Panc1 (cell line): ENCODE data around the gene RFT1. TPM values are rescaled to one million over a fixed set of nuclear protein-coding genes. Genes with fewer than 3 reads are reported as not detected.

Source experiments
- ATAC-seq: fragments of 200-7000 bp; cut with Tn5 transposase; 2 replicates; pipeline ENCODE4 v1.9.1; 2020; ENCODE audit warnings: mild to moderate bottlenecking, moderate library complexity
- BruUV-seq: library from RNA; stranded (reverse); fragments of 400-500 nt; replicated peaks from 2 replicates; lab custom pipeline; 2021; lab: Mats Ljungman, UMichigan
- CTCF ChIA-PET: fragments of 300-600 bp; sonication (Branson Sonifier 250); formaldehyde crosslinking; loops from one replicate; lab custom pipeline; 2022; ENCODE audit warnings: antibody characterized with exemption; lab: Charles Lee
- POLR2A ChIA-PET: fragments of 300-600 bp; sonication (Branson Sonifier 250); formaldehyde crosslinking; loops from one replicate; lab custom pipeline; 2022; ENCODE audit warnings: antibody characterized with exemption; lab: Charles Lee
- DNase-seq: peaks from one replicate; pipeline ENCODE4 v3.0.0-alpha.2; 2010; ENCODE audit warnings: low read depth, low spot score
- H3K27ac ChIP-seq: 2 replicates; pipeline ENCODE4 v1.5.1; 2011; ENCODE audit warnings: mild to moderate bottlenecking, low read length, inconsistent platforms
- H3K27me3 ChIP-seq: fragments of 200-500 bp; sonication (Bioruptor generic); 2 replicates; pipeline ENCODE4 v1.6.0; 2014; ENCODE audit warnings: low read length, inconsistent platforms; ENCODE audit not compliant: control insufficient read depth, insufficient read depth
- H3K36me3 ChIP-seq: fragments of 200-500 bp; sonication (Bioruptor generic); 2 replicates; pipeline ENCODE4 v1.5.1; 2014; ENCODE audit warnings: inconsistent platforms, mild to moderate bottlenecking, low read length, moderate library complexity; ENCODE audit not compliant: control insufficient read depth, insufficient read depth
- H3K4me1 ChIP-seq: 2 replicates; pipeline ENCODE4 v1.5.1; 2011; ENCODE audit warnings: inconsistent platforms, mild to moderate bottlenecking, low read length, moderate library complexity; ENCODE audit not compliant: control insufficient read depth, insufficient read depth
- H3K4me3 ChIP-seq, 2 experiments: 2 replicates each; pipeline ENCODE4 v1.5.1; 2011 to 2012; ENCODE audit warnings: low read depth in 2 of 2, low read length in 2 of 2, mild to moderate bottlenecking in 2 of 2, inconsistent platforms in 1 of 2, moderate library complexity in 1 of 2
- H3K9me3 ChIP-seq: fragments of 200-500 bp; sonication (Bioruptor generic); 2 replicates; pipeline ENCODE4 v1.5.1; 2014; ENCODE audit warnings: low read depth, mild to moderate bottlenecking, inconsistent platforms, low read length, moderate library complexity; ENCODE audit not compliant: control insufficient read depth, insufficient read depth
- CTCF ChIP-seq: fragments of 450-650 bp; IDR thresholded peaks from 2 replicates; pipeline ENCODE4 v1.5.1; 2017; ENCODE audit warnings: mild to moderate bottlenecking
- POLR2AphosphoS5 ChIP-seq: IDR thresholded peaks from 2 replicates; pipeline ENCODE4 v1.6.1; 2012; ENCODE audit warnings: mild to moderate bottlenecking, low read depth, low read length, moderate library complexity
- REST ChIP-seq, 2 experiments: IDR thresholded peaks; 2 replicates each; pipeline ENCODE4 v1.6.1; 2011 to 2012; ENCODE audit warnings: low read depth in 2 of 2, control low read depth in 1 of 2, low read length in 1 of 2, mild to moderate bottlenecking in 1 of 2, moderate library complexity in 1 of 2; ENCODE audit not compliant: insufficient read depth in 1 of 2
- SIN3A ChIP-seq: IDR thresholded peaks from 2 replicates; pipeline ENCODE4 v1.6.1; 2012; ENCODE audit warnings: low read depth, mild to moderate bottlenecking, low read length, moderate library complexity, borderline replicate concordance; ENCODE audit not compliant: insufficient read depth
- TCF7L2 ChIP-seq: IDR thresholded peaks from 2 replicates; pipeline ENCODE4 v1.6.1; 2011; ENCODE audit warnings: mild to moderate bottlenecking, low read depth, low read length, inconsistent platforms
- in situ Hi-C: cut with HindIII; loops from 2 replicates; pipeline ENCODE4 v1.10.0; 2016; ENCODE audit warnings: low sequenced_read_pairs, low pct_unique_long_range_greater_than_20kb
- intact Hi-C: fragments of 100-400 bp; cut with micrococcal nuclease; formaldehyde crosslinking; loops from one replicate; pipeline ENCODE4 v1.10.0; 2022; ENCODE audit not compliant: unreplicated experiment
- total RNA-seq: library from RNA; stranded (reverse); gene quantifications from one replicate; pipeline ENCODE4 v1.2.1, GENCODE V29; 2021; ENCODE audit not compliant: unreplicated experiment

RFT1 gene
- total RNA-seq, 1 experiment from 2014 or later = 21.0 TPM

GRCh38 chr3:53083949-53084309 lies 46.3 kb downstream of the RFT1 start:
- in situ Hi-C loops (no loop called here), intact Hi-C loops (no loop called here)
- Histone ChIP-seq H3K4me1 (no peaks in the 10 kb centered on the region), H3K9me3 (no peaks in the 10 kb centered on the region), H3K27ac (no peak overlapping the region), H3K27me3 (no peaks in the 10 kb centered on the region), H3K36me3 (no peaks in the 10 kb centered on the region), H3K4me3 (no peak overlapping the region)
- POLR2A ChIA-PET = no interaction called here
- CTCF ChIA-PET = no interaction called here
- TF ChIP-seq CTCF (no peak), REST (IDR thresholded peaks at IDR 0.05; ENCODE audit: insufficient read depth in 1 of 2, low read depth in 2 of 2, low read length in 1 of 2) (no peak), SIN3A (no peak), TCF7L2 (no peak), POLR2AphosphoS5 (no peak)
- no TSS peak for BruUV-seq
- DNase-seq = no peak
- ATAC-seq = no peak

- intact Hi-C loops = no loop called here
- H3K4me1 ChIP-seq = no peaks in the 10 kb centered on the region
- no peaks in the 10 kb centered on the region for H3K36me3 ChIP-seq
- H3K27ac ChIP-seq = no peak overlapping the region
- CTCF ChIA-PET = interaction anchor here (0.6 kb wide), 1 partner anchor 266 kb away, joined by 3 read pairs; no protein-coding TSS in a partner anchor
- in situ Hi-C loops = no loop called here
- BruUV-seq = no TSS peak
- ATAC-seq = no peak
- no peaks in the 10 kb centered on the region for H3K27me3 ChIP-seq
- DNase-seq = no peak
- POLR2A ChIA-PET = interaction anchor here (0.6 kb wide), 1 partner anchor 48 kb away, joined by 3 read pairs; no protein-coding TSS in a partner anchor
- no peak overlapping the region for H3K4me3 ChIP-seq
- H3K9me3 ChIP-seq = no peaks in the 10 kb centered on the region
- TF ChIP-seq REST (IDR thresholded peaks at IDR 0.05; ENCODE audit: insufficient read depth in 1 of 2, low read depth in 2 of 2, low read length in 1 of 2) (no peak), POLR2AphosphoS5 (no peak), TCF7L2 (no peak), CTCF (no peak), SIN3A (no peak)
These were observed 46.7 kb downstream of the RFT1 start for GRCh38 chr3:53083521-53083920.
